ENCODE results near the gene MAPK7. TPM values are rescaled to one million over a fixed set of nuclear protein-coding genes. Genes with fewer than 3 reads are reported as not detected.
A peak's percentile ranks its signal among the peaks of the same experiment; 100 is the strongest.

Gene MAPK7
- total RNA-seq, 4 donors from 2014 or later = 29.5 to 62.4 (median 39.3) TPM

- H3K9me3 ChIP-seq = no peaks in the 10 kb centered on the region
- H3K36me3 ChIP-seq = peaks cover 0 to 22% (median 0%) of the 10 kb centered on the region in 3 donors
- H3K4me3 ChIP-seq = peak overlapping the region; percentile 77 to 97 (median 88)
- TF ChIP-seq POLR2A (IDR thresholded peaks at IDR 0.05) = no peak
- TF ChIP-seq, protein P1, sequence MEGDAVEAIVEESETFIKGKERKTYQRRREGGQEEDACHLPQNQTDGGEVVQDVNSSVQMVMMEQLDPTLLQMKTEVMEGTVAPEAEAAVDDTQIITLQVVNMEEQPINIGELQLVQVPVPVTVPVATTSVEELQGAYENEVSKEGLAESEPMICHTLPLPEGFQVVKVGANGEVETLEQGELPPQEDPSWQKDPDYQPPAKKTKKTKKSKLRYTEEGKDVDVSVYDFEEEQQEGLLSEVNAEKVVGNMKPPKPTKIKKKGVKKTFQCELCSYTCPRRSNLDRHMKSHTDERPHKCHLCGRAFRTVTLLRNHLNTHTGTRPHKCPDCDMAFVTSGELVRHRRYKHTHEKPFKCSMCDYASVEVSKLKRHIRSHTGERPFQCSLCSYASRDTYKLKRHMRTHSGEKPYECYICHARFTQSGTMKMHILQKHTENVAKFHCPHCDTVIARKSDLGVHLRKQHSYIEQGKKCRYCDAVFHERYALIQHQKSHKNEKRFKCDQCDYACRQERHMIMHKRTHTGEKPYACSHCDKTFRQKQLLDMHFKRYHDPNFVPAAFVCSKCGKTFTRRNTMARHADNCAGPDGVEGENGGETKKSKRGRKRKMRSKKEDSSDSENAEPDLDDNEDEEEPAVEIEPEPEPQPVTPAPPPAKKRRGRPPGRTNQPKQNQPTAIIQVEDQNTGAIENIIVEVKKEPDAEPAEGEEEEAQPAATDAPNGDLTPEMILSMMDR (IDR thresholded peaks at IDR 0.05) = no peak
- no peak for TF ChIP-seq EP300 (IDR thresholded peaks at IDR 0.05)
- no peak for DNase-seq (ENCODE audit: low spot score in 2 of 2)
- H3K27ac ChIP-seq = peak overlapping the region; percentile 63 to 97 (median 84)
- WGBS, 2 donors = 26 to 29% methylated on average over 14 of the region's 14 CpGs
- H3K4me1 ChIP-seq = peaks cover 0 to 37% (median 12%) of the 10 kb centered on the region in 4 donors
- no peaks in the 10 kb centered on the region for H3K27me3 ChIP-seq
Measured at GRCh38 chr17:19363114-19363438, 15.2 kb upstream of the MAPK7 start.

GRCh38 chr17:19363460-19364035 is 14.8 kb upstream of the MAPK7 start:
- H3K4me1 ChIP-seq = peaks cover 0 to 41% (median 12%) of the 10 kb centered on the region in 4 donors
- no peaks in the 10 kb centered on the region for H3K9me3 ChIP-seq
- TF ChIP-seq POLR2A (IDR thresholded peaks at IDR 0.05) (no peak), EP300 (IDR thresholded peaks at IDR 0.05) (no peak)
- TF ChIP-seq, protein P1 (IDR thresholded peaks at IDR 0.05) = no peak
- WGBS, 2 donors = 45 to 64% methylated on average over 6 of the region's 6 CpGs
- H3K27ac ChIP-seq = peak overlapping the region in 2 of 4 donors; percentile 63 to 97
- H3K4me3 ChIP-seq = no peak overlapping the region
- H3K36me3 ChIP-seq = peaks cover 0 to 17% (median 0%) of the 10 kb centered on the region in 3 donors
- no peaks in the 10 kb centered on the region for H3K27me3 ChIP-seq
- no peak for DNase-seq (ENCODE audit: low spot score in 2 of 2)

DNA sequence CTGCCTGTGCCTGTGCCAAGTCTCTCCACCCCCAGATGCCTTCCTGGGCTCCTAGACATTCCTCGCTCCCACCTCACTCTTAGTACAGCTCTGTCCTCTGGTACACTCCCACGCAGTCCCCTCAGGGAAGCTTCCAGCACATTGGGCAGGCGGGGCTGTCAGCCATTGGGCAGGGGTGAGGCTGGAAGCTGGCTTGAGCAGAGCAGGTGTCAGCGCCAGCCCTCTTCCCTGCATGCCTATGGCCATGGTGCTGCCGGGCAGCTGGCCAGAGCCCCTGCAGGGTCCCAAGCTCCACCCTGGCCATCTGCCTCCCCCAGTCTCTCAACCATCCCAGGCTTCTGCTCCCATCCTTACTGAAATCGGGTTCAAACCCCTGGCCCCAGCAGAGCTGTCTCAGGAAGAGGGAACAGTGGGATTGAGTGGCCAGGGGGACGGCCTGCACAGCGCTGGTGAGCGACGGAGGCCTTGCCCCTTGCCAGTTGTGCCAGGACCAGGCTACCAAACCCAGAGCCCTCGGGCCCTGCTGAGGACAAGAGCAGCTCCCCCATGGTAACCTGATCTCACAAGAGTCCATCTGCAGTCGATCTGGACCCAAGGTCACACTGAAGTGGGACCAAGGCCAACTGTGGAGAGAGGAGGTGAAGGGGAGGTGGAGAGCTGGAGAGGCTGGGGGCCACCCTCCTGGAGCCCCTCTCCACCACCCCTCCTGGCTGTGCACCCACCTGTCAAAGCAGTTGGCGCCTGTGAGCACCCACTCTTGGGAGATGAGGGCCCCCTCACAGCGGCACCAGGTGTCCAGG is 13.4 kb upstream of the MAPK7 start:
- H3K4me1 ChIP-seq = peaks cover 0 to 48% (median 13%) of the 10 kb centered on the region in 4 donors
- H3K27me3 ChIP-seq = no peaks in the 10 kb centered on the region
- no peak overlapping the region for H3K4me3 ChIP-seq
- H3K36me3 ChIP-seq = peaks cover 0 to 5% (median 0%) of the 10 kb centered on the region in 3 donors
- TF ChIP-seq, protein P1 (IDR thresholded peaks at IDR 0.05) = no peak
- TF ChIP-seq POLR2A (IDR thresholded peaks at IDR 0.05) (no peak), EP300 (IDR thresholded peaks at IDR 0.05) (no peak)
- H3K27ac ChIP-seq = peak overlapping the region in 3 of 4 donors; percentile 25 to 97 (median 29)
- H3K9me3 ChIP-seq = no peaks in the 10 kb centered on the region
- 78 to 80% methylated on average over 9 to 14 of the region's 14 CpGs for WGBS, 2 donors
- DNase-seq (ENCODE audit: low spot score in 2 of 2) = no peak

DNA sequence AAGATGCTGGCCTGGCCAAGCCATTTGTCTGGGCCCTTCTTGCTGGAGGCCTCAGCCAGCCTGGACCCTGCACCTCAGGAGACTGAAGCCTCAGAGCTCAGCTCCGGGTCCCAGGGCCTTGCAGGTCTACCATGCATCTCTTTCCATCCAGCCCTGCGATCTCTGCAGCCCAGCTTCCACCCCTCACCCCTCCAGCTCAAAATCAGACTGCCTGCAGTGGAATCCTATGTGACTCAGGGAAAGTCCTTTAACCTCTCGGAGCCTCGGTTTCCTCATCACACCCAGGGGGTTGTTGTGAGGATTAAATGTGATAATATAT is 12.8 kb upstream of the MAPK7 start:
- Histone ChIP-seq H3K4me3 (no peak overlapping the region), H3K9me3 (no peaks in the 10 kb centered on the region), H3K27me3 (no peaks in the 10 kb centered on the region), H3K4me1 (peaks cover 0 to 53% (median 16%) of the 10 kb centered on the region in 4 donors), H3K27ac (peak overlapping the region in 1 of 4 donors; percentile 97), H3K36me3 (no peaks in the 10 kb centered on the region)
- WGBS, 2 donors = 86 to 93% methylated on average over 4 of the region's 4 CpGs
- DNase-seq (ENCODE audit: low spot score in 2 of 2) = no peak
- no peak for TF ChIP-seq EP300 (IDR thresholded peaks at IDR 0.05)

- Histone ChIP-seq H3K4me1 (peaks cover 0 to 54% (median 18%) of the 10 kb centered on the region in 4 donors), H3K36me3 (no peaks in the 10 kb centered on the region), H3K4me3 (no peak overlapping the region), H3K9me3 (no peaks in the 10 kb centered on the region), H3K27me3 (no peaks in the 10 kb centered on the region), H3K27ac (no peak overlapping the region)
- 84 to 88% methylated on average over 9 of the region's 9 CpGs for WGBS, 2 donors
- no peak for DNase-seq (ENCODE audit: low spot score in 2 of 2)
- TF ChIP-seq, protein P1 (IDR thresholded peaks at IDR 0.05) = no peak
- no peak for TF ChIP-seq EP300 (IDR thresholded peaks at IDR 0.05)
- no peak for TF ChIP-seq POLR2A (IDR thresholded peaks at IDR 0.05)
Measured at GRCh38 chr17:19365833-19366636, 12.3 kb upstream of the MAPK7 start.
